Measurements from ENCODE around the gene CACHD1.

Gene CACHD1

DNA sequence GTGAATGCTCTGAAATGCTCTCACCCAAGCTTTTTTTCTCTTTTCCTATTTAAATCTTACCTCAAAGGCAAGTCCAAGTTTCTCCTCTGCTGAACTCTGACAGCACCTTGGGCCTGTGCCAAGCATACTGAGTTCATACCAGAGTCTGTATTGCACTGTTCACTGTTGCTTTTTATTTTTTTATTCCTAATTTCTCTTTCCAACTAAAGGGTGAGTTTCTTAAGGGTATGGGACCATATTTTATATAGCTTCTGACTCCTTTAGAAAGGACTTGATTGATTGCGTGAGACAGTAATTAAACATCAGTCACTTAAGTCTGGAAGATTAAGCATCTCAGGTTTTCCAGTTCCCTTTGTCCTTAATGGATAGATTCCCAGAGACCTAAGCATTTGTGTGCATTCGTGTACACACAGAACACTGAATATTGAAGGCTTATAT lies 69.9 kb downstream of the CACHD1 start:
- Histone ChIP-seq H2BK120ac (ENCODE audit: low read depth, low read length) (no peak overlapping the region), H4K8ac (ENCODE audit: low read depth, low read length) (no peak overlapping the region), H4K5ac (ENCODE audit: low read length) (no peak overlapping the region), H3K79me1 (ENCODE audit: low read length) (peaks cover 17% of the 10 kb centered on the region), H3K9ac (ENCODE audit: low read length) (no peak overlapping the region), H3K18ac (ENCODE audit: low read length) (peak overlapping the region; percentile 39), H3K4me2 (ENCODE audit: low read length) (no peak overlapping the region), H3K56ac (ENCODE audit: low read length) (no peak overlapping the region), H2AK5ac (ENCODE audit: low read length) (no peak overlapping the region), H3K4me1 (ENCODE audit: control insufficient read depth, low read depth, low read length) (peaks cover 26% of the 10 kb centered on the region), H3K27ac (ENCODE audit: low read depth, low read length) (no peak overlapping the region), H3K4me3 (ENCODE audit: low read length) (no peak overlapping the region), H3K36me3 (ENCODE audit: control insufficient read depth, insufficient read depth, low read length) (no peaks in the 10 kb centered on the region), H2BK5ac (ENCODE audit: low read length) (no peak overlapping the region), H3K79me2 (ENCODE audit: control insufficient read depth, insufficient read depth, low read length) (peaks cover 48% of the 10 kb centered on the region), H3K23ac (ENCODE audit: low read length) (no peak overlapping the region), H3K27me3 (ENCODE audit: insufficient read depth, low read length, poor library complexity) (no peaks in the 10 kb centered on the region), H2BK15ac (replicated peaks; ENCODE audit: low read depth) (no peak overlapping the region), H3K4ac (ENCODE audit: low read depth, low read length) (no peak overlapping the region)
- no CpG with 5 or more reads among the region's 2 CpGs for WGBS (ENCODE audit: extremely low coverage, insufficient coverage, low lambda C conversion rate)
- no peak for DNase-seq

DNA sequence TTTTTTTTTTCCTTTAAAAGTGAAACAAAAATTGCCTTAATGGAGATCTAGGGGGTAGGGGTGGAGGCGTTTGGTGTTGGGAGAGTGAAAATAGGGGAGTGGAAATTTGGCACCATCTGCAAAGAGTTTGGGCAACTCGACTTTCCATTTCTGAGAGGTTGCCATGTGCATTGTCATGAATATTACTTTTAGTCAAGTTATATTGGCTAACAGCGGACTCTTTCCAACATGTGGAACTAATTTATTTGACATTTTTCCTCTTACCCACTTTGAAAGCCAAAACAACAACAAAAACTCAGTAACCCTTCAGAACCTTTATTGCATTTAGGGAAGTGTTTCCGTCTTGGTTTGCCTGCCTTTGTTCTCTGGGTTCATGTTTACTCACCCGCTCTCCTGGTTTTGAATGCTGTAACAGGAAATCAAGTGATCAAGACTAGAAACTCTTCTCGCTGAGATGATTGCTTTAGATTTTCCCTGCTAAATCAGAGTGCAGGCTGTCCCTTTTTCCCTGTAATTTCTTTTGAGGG lies 70.4 kb downstream of the CACHD1 start:
- Histone ChIP-seq H2BK5ac (ENCODE audit: low read length) (no peak overlapping the region), H4K8ac (ENCODE audit: low read depth, low read length) (no peak overlapping the region), H4K5ac (ENCODE audit: low read length) (no peak overlapping the region), H3K56ac (ENCODE audit: low read length) (peak overlapping the region; percentile 45), H2AK5ac (ENCODE audit: low read length) (no peak overlapping the region), H2BK120ac (ENCODE audit: low read depth, low read length) (no peak overlapping the region), H2BK15ac (replicated peaks; ENCODE audit: low read depth) (no peak overlapping the region), H3K36me3 (ENCODE audit: control insufficient read depth, insufficient read depth, low read length) (no peaks in the 10 kb centered on the region), H3K4me2 (ENCODE audit: low read length) (no peak overlapping the region), H3K79me2 (ENCODE audit: control insufficient read depth, insufficient read depth, low read length) (peaks cover 49% of the 10 kb centered on the region), H3K79me1 (ENCODE audit: low read length) (peaks cover 17% of the 10 kb centered on the region), H3K23ac (ENCODE audit: low read length) (no peak overlapping the region), H3K27me3 (ENCODE audit: insufficient read depth, low read length, poor library complexity) (no peaks in the 10 kb centered on the region), H3K4me3 (ENCODE audit: low read length) (no peak overlapping the region), H3K4me1 (ENCODE audit: control insufficient read depth, low read depth, low read length) (peaks cover 29% of the 10 kb centered on the region), H3K9ac (ENCODE audit: low read length) (peak overlapping the region; percentile 22), H3K4ac (ENCODE audit: low read depth, low read length) (no peak overlapping the region), H3K27ac (ENCODE audit: low read depth, low read length) (no peak overlapping the region), H3K18ac (ENCODE audit: low read length) (peak overlapping the region; percentile 41)
- peak; percentile 49 for DNase-seq
- WGBS (ENCODE audit: extremely low coverage, insufficient coverage, low lambda C conversion rate): 100% methylated on average over 1 of the region's 6 CpGs

DNA sequence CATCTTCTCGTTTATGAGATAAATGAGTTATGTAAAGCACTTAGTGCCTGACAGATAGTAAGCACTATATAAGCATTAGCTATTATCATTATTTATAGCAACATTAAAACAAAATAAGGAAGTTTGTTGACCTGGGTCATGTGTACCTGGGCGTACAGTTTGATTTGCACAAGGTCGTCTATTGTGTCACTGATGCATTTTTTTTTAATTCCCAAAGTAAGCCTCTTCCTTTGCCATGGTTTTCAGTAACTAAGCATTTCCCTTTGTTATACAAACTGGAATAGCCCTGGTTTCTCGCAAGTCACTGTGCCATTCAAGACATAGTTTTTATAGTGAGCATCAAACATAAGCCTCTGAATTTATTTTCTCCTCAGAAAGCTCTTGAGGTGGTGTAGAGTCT lies 72.2 kb downstream of the CACHD1 start:
- H3K4me1 ChIP-seq (ENCODE audit: control insufficient read depth, low read depth, low read length): peaks cover 25% of the 10 kb centered on the region
- H3K23ac ChIP-seq (ENCODE audit: low read length): no peak overlapping the region
- H3K18ac ChIP-seq (ENCODE audit: low read length): no peak overlapping the region
- no peaks in the 10 kb centered on the region for H3K36me3 ChIP-seq (ENCODE audit: control insufficient read depth, insufficient read depth, low read length)
- H3K4me3 ChIP-seq (ENCODE audit: low read length): no peak overlapping the region
- no peak overlapping the region for H2BK15ac ChIP-seq (replicated peaks; ENCODE audit: low read depth)
- no peak for DNase-seq
- WGBS (ENCODE audit: extremely low coverage, insufficient coverage, low lambda C conversion rate): no CpG with 5 or more reads among the region's 4 CpGs
- H3K27me3 ChIP-seq (ENCODE audit: insufficient read depth, low read length, poor library complexity): no peaks in the 10 kb centered on the region
- no peak overlapping the region for H2AK5ac ChIP-seq (ENCODE audit: low read length)
- H3K56ac ChIP-seq (ENCODE audit: low read length): no peak overlapping the region
- no peak overlapping the region for H2BK120ac ChIP-seq (ENCODE audit: low read depth, low read length)
- no peak overlapping the region for H3K9ac ChIP-seq (ENCODE audit: low read length)
- peaks cover 17% of the 10 kb centered on the region for H3K79me1 ChIP-seq (ENCODE audit: low read length)
- H4K5ac ChIP-seq (ENCODE audit: low read length): no peak overlapping the region
- no peak overlapping the region for H2BK5ac ChIP-seq (ENCODE audit: low read length)
- H3K4ac ChIP-seq (ENCODE audit: low read depth, low read length): no peak overlapping the region
- H3K79me2 ChIP-seq (ENCODE audit: control insufficient read depth, insufficient read depth, low read length): peaks cover 46% of the 10 kb centered on the region
- no peak overlapping the region for H3K27ac ChIP-seq (ENCODE audit: low read depth, low read length)
- no peak overlapping the region for H4K8ac ChIP-seq (ENCODE audit: low read depth, low read length)
- H3K4me2 ChIP-seq (ENCODE audit: low read length): no peak overlapping the region

DNA sequence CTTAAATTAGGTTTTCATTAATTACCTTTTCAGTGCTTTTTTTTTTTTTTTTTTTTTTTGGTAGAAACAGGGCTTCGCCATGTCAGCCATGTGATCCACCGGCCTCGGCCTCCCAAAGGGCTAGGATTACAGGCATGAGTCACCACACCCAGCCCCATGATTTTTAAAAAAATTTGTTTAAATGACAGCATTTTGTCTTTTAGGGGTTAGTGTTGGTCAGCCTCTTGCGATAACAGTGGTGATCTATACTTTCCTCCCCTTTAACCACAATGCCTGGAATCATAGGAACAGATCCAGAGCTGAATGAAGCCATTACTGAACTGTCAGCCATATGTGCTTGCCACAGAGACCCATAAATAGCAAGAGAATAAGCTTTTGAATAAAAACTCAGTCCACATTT lies 73.9 kb downstream of the CACHD1 start:
- Histone ChIP-seq H4K8ac (ENCODE audit: low read depth, low read length) (no peak overlapping the region), H3K9ac (ENCODE audit: low read length) (no peak overlapping the region), H3K4me1 (ENCODE audit: control insufficient read depth, low read depth, low read length) (peaks cover 21% of the 10 kb centered on the region), H3K27me3 (ENCODE audit: insufficient read depth, low read length, poor library complexity) (no peaks in the 10 kb centered on the region), H3K79me2 (ENCODE audit: control insufficient read depth, insufficient read depth, low read length) (peaks cover 49% of the 10 kb centered on the region), H3K56ac (ENCODE audit: low read length) (no peak overlapping the region), H3K4ac (ENCODE audit: low read depth, low read length) (no peak overlapping the region), H4K5ac (ENCODE audit: low read length) (no peak overlapping the region), H2AK5ac (ENCODE audit: low read length) (no peak overlapping the region), H2BK5ac (ENCODE audit: low read length) (no peak overlapping the region), H3K79me1 (ENCODE audit: low read length) (peaks cover 20% of the 10 kb centered on the region), H2BK120ac (ENCODE audit: low read depth, low read length) (no peak overlapping the region), H3K23ac (ENCODE audit: low read length) (no peak overlapping the region), H3K18ac (ENCODE audit: low read length) (no peak overlapping the region), H3K27ac (ENCODE audit: low read depth, low read length) (no peak overlapping the region), H3K36me3 (ENCODE audit: control insufficient read depth, insufficient read depth, low read length) (no peaks in the 10 kb centered on the region), H3K4me3 (ENCODE audit: low read length) (no peak overlapping the region), H3K4me2 (ENCODE audit: low read length) (no peak overlapping the region), H2BK15ac (replicated peaks; ENCODE audit: low read depth) (no peak overlapping the region)
- WGBS (ENCODE audit: extremely low coverage, insufficient coverage, low lambda C conversion rate): no CpG with 5 or more reads among the region's 4 CpGs
- DNase-seq: no peak

DNA sequence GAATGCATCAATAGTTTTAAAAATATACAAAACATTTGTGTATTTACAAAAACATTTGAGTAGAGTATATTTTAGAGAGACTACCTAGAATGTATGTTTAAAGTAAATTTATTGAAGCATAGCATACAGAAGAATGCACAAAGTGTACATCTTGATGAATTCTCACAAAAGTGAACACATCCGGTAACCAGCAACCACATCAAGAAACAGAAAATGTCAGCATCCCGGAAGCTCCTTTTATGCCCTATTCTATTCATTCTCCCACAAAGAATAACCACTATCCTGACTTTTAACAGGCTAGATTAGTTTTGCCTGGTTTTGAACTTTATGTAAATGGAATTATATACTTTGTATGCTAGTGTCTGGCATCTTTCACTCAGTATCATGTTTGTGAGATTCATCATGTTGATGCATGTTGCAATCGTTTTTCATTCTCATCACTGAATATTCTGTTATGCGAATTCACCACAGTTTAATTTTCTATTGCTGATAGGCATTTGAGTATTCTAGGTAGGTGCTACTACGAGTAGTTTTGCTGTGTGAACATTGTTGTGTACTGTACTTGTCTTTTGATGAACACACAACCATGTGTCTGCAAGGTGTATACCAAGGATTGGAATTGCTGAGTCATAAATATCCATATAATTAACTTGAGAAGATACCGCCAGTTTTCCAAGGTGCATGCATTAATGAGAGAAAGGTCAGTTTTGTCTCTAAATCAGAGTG lies 75.4 kb downstream of the CACHD1 start:
- Histone ChIP-seq H3K36me3 (ENCODE audit: control insufficient read depth, insufficient read depth, low read length) (no peaks in the 10 kb centered on the region), H4K8ac (ENCODE audit: low read depth, low read length) (no peak overlapping the region), H3K9ac (ENCODE audit: low read length) (no peak overlapping the region), H3K4me2 (ENCODE audit: low read length) (no peak overlapping the region), H3K18ac (ENCODE audit: low read length) (no peak overlapping the region), H2BK15ac (replicated peaks; ENCODE audit: low read depth) (no peak overlapping the region), H3K27me3 (ENCODE audit: insufficient read depth, low read length, poor library complexity) (no peaks in the 10 kb centered on the region), H3K4me1 (ENCODE audit: control insufficient read depth, low read depth, low read length) (peaks cover 17% of the 10 kb centered on the region), H3K56ac (ENCODE audit: low read length) (no peak overlapping the region), H2AK5ac (ENCODE audit: low read length) (no peak overlapping the region), H2BK120ac (ENCODE audit: low read depth, low read length) (no peak overlapping the region), H3K79me1 (ENCODE audit: low read length) (peaks cover 23% of the 10 kb centered on the region), H4K5ac (ENCODE audit: low read length) (no peak overlapping the region), H3K79me2 (ENCODE audit: control insufficient read depth, insufficient read depth, low read length) (peaks cover 44% of the 10 kb centered on the region), H3K4ac (ENCODE audit: low read depth, low read length) (no peak overlapping the region), H2BK5ac (ENCODE audit: low read length) (no peak overlapping the region), H3K27ac (ENCODE audit: low read depth, low read length) (no peak overlapping the region), H3K23ac (ENCODE audit: low read length) (no peak overlapping the region), H3K4me3 (ENCODE audit: low read length) (no peak overlapping the region)
- DNase-seq: no peak
- WGBS (ENCODE audit: extremely low coverage, insufficient coverage, low lambda C conversion rate): no CpG with 5 or more reads among the region's 6 CpGs
